Measurements from ENCODE around the gene IPO4. TPM values are rescaled to one million over a fixed set of nuclear protein-coding genes. Genes with fewer than 3 reads are reported as not detected.

The IPO4 gene
- total RNA-seq, 4 donors from 2014 or later, result 35.7 to 73.2 (median 55.4) TPM

DNA sequence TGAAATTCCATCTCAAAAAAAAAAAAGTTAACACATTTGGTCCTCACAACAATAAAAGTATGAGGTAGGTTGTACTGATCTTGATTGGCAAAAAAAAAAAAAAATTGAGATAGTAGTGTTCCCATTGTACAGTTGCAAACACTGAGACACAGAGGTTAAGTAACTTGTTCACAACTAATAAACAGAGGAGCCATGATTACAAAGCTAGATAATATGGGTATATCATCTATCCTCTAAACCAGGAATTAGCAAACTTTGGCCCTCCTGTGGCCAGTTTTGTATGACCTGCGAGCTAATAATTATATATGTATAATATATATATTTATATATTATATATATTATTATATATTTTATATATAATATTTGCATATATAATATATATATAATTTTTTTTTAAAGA, 54.9 kb downstream of the IPO4 start:
- in situ Hi-C loops (cut with MboI; ENCODE audit: low sequenced_read_pairs in 4 of 4) (loop anchor here in 1 of 4 donors (25.0 kb wide), 1 partner anchor 821 kb away; the partner anchor contains the start of genes BCL2L2, PABPN1 and PPP1R3E), intact Hi-C loops (cut with DNase I; ENCODE audit: low total_unique reads) (no loop called here)
- no peak for ATAC-seq
- H3K4me1 ChIP-seq, result peaks cover 47 to 64% of the 10 kb centered on the region in 2 donors
- TF ChIP-seq POLR2A (IDR thresholded peaks at IDR 0.05), result no peak
- TF ChIP-seq, protein P1, sequence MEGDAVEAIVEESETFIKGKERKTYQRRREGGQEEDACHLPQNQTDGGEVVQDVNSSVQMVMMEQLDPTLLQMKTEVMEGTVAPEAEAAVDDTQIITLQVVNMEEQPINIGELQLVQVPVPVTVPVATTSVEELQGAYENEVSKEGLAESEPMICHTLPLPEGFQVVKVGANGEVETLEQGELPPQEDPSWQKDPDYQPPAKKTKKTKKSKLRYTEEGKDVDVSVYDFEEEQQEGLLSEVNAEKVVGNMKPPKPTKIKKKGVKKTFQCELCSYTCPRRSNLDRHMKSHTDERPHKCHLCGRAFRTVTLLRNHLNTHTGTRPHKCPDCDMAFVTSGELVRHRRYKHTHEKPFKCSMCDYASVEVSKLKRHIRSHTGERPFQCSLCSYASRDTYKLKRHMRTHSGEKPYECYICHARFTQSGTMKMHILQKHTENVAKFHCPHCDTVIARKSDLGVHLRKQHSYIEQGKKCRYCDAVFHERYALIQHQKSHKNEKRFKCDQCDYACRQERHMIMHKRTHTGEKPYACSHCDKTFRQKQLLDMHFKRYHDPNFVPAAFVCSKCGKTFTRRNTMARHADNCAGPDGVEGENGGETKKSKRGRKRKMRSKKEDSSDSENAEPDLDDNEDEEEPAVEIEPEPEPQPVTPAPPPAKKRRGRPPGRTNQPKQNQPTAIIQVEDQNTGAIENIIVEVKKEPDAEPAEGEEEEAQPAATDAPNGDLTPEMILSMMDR (IDR thresholded peaks at IDR 0.05 in 4 of 5, conservative IDR thresholded peaks at IDR 0.05 in 1 of 5), result no peak
- H3K27me3 ChIP-seq, result no peaks in the 10 kb centered on the region
- H3K36me3 ChIP-seq, result peaks cover 0 to 17% of the 10 kb centered on the region in 2 donors
- H3K9me3 ChIP-seq, result no peaks in the 10 kb centered on the region
- no peak overlapping the region for H3K4me3 ChIP-seq
- no peak for DNase-seq
- peak overlapping the region; percentile 95 to 99 (median 98) for H3K27ac ChIP-seq

DNA sequence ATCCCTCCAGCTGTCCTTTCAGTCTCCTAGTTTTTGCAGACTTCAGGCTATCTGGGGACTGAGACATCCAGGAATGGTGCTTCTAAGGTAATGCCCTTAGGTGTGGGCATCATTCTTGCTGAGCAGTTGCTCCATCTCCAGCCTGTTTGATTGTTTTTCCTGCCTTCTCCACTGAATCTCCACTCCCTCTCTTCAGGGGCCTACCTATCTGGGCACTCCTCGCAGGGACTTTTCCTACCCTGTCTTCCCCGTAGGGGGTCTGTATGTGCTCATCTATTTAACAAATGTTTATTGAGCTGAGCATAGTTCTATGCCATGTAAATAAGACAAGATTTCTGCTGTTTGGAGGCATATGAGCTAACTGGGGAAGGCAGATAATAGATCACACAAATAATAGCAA, 55.6 kb downstream of the IPO4 start:
- H3K9me3 ChIP-seq, result no peaks in the 10 kb centered on the region
- intact Hi-C loops (cut with DNase I; ENCODE audit: low total_unique reads), result no loop called here
- no peaks in the 10 kb centered on the region for H3K27me3 ChIP-seq
- ATAC-seq (no peak), DNase-seq (no peak)
- H3K4me3 ChIP-seq, result peak overlapping the region in 1 of 4 donors; percentile 50
- H3K4me1 ChIP-seq, result peaks cover 47 to 56% of the 10 kb centered on the region in 2 donors
- in situ Hi-C loops (cut with MboI; ENCODE audit: low sequenced_read_pairs in 4 of 4), result loop anchor here in 1 of 4 donors (25.0 kb wide), 1 partner anchor 821 kb away; the partner anchor contains the start of genes BCL2L2, PABPN1 and PPP1R3E
- TF ChIP-seq, protein P1 (IDR thresholded peaks at IDR 0.05 in 4 of 5, conservative IDR thresholded peaks at IDR 0.05 in 1 of 5), result no peak
- no peak for TF ChIP-seq POLR2A (IDR thresholded peaks at IDR 0.05)
- H3K36me3 ChIP-seq, result peaks cover 0 to 9% of the 10 kb centered on the region in 2 donors
- peak overlapping the region; percentile 95 to 99 (median 98) for H3K27ac ChIP-seq

DNA sequence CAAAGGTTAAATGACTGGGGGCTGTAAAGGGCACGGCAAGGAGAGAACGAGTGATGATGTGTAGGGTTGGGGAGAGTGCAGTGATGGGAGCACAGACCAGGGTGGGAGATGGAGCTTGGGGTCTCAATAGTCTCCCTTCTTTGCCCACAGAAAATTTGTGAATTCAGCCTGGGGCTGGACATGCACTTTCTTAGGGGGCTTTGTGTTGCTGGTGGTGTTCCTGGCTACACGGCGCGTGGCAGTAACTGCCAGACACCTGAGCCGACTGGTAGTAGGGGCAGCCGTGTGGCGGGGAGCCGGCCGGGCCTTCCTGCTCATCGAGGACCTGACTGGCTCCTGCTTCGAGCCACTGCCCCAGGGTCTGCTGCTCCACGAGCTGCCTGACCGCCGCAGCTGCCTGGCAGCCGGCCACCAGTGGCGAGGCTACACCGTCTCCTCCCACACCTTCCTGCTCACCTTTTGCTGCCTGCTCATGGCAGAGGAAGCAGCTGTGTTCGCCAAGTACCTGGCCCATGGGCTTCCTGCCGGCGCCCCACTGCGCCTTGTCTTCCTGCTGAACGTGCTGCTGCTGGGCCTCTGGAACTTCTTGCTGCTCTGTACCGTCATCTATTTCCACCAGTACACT, 56.4 kb downstream of the IPO4 start:
- H3K36me3 ChIP-seq, result peaks cover 0 to 1% of the 10 kb centered on the region in 2 donors
- H3K27me3 ChIP-seq, result no peaks in the 10 kb centered on the region
- TF ChIP-seq, protein P1 (IDR thresholded peaks at IDR 0.05 in 4 of 5, conservative IDR thresholded peaks at IDR 0.05 in 1 of 5), result no peak
- peak in 1 of 2 donors; percentile 22 for TF ChIP-seq POLR2A (IDR thresholded peaks at IDR 0.05)
- peak overlapping the region; percentile 44 to 56 (median 48) for H3K4me3 ChIP-seq
- in situ Hi-C loops (cut with MboI; ENCODE audit: low sequenced_read_pairs in 4 of 4) (loop anchor here in 1 of 4 donors (25.0 kb wide), 1 partner anchor 820 kb away; the partner anchor contains the start of genes BCL2L2, PABPN1 and PPP1R3E), intact Hi-C loops (cut with DNase I; ENCODE audit: low total_unique reads) (no loop called here)
- ATAC-seq (peak; percentile 5 to 14), DNase-seq (peak in 1 of 2 donors; percentile 69)
- H3K4me1 ChIP-seq, result peaks cover 40 to 48% of the 10 kb centered on the region in 2 donors
- peak overlapping the region; percentile 95 to 99 (median 98) for H3K27ac ChIP-seq
- no peaks in the 10 kb centered on the region for H3K9me3 ChIP-seq

DNA sequence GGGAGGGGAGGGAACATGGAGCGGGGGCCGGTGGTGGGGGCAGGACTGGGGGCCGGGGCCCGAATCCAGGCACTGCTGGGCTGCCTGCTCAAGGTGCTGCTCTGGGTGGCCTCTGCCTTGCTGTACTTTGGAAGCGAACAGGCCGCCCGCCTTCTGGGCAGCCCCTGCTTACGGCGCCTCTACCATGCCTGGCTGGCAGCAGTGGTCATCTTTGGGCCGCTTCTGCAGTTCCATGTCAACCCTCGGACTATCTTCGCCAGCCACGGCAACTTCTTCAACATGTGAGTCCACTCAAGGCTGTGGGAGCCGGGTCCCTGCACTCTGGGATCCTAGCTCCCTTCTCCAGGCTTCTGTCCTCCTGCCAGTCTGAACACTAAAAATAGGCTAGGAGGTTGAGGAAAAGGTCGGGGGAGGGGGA, 57.1 kb downstream of the IPO4 start:
- no peak for TF ChIP-seq POLR2A (IDR thresholded peaks at IDR 0.05)
- TF ChIP-seq, protein P1 (IDR thresholded peaks at IDR 0.05 in 4 of 5, conservative IDR thresholded peaks at IDR 0.05 in 1 of 5), result no peak
- intact Hi-C loops (cut with DNase I; ENCODE audit: low total_unique reads) (loop anchor here (1.0 kb wide), 1 partner anchor 17 kb away; the partner anchor contains the start of genes DCAF11 and NRL), in situ Hi-C loops (cut with MboI; ENCODE audit: low sequenced_read_pairs in 4 of 4) (loop anchor here in 1 of 4 donors (25.0 kb wide), 1 partner anchor 819 kb away; the partner anchor contains the start of genes BCL2L2, PABPN1 and PPP1R3E)
- peak overlapping the region; percentile 95 to 99 (median 98) for H3K27ac ChIP-seq
- DNase-seq (peak in 1 of 2 donors; percentile 61), ATAC-seq (peak; percentile 27 to 58)
- H3K4me3 ChIP-seq, result peak overlapping the region; percentile 44 to 56 (median 48)
- no peaks in the 10 kb centered on the region for H3K27me3 ChIP-seq
- no peaks in the 10 kb centered on the region for H3K36me3 ChIP-seq
- H3K4me1 ChIP-seq, result peaks cover 34 to 42% of the 10 kb centered on the region in 2 donors
- H3K9me3 ChIP-seq, result no peaks in the 10 kb centered on the region
